Sigmoid colon (tissue), 7 donors: ENCODE data around the gene TRIM63. TPM values are rescaled to one million over a fixed set of nuclear protein-coding genes. Genes with fewer than 3 reads are reported as not detected.

Experiments used
- DNase-seq: peaks from one replicate; pipeline ENCODE4 v3.0.0-alpha.2; 2019
- H3K27ac ChIP-seq, 4 donors: fragments of 200-600 bp; sonication (generic); one replicate each; pipeline ENCODE4 v1.5.1; 2016 to 2019; ENCODE audit warnings: mild to moderate bottlenecking in 1 of 4
- H3K27me3 ChIP-seq, 3 donors: fragments of 200-600 bp; sonication (generic); one replicate each; pipeline ENCODE4 v1.5.1; 2019; ENCODE audit warnings: mild to moderate bottlenecking in 1 of 3
- H3K36me3 ChIP-seq, 4 donors: fragments of 200-600 bp; sonication (generic); one replicate each; pipeline ENCODE4 v1.5.1; 2016 to 2019
- H3K4me1 ChIP-seq, 4 donors: fragments of 200-600 bp; sonication (generic); one replicate each; pipeline ENCODE4 v1.5.1; 2017 to 2019
- H3K4me3 ChIP-seq, 4 donors: fragments of 200-600 bp; sonication (generic); one replicate each; pipeline ENCODE4 v1.5.1; 2017 to 2019; ENCODE audit warnings: mild to moderate bottlenecking in 2 of 4, moderate library complexity in 1 of 4
- H3K9me3 ChIP-seq, 4 donors: fragments of 200-600 bp in 3 of 4; sonication (generic) in 3 of 4; one replicate each; pipeline versions ENCODE4 v1.5.1 to v1.6.1; 2013 to 2019
- CTCF ChIP-seq, 4 experiments: fragments of 450-650 bp in 3 of 4; fragments of 200-600 bp in 1 of 4; IDR thresholded peaks; one replicate each; pipeline ENCODE4 v1.5.1; 2016 to 2019; ENCODE audit warnings: antibody characterized with exemption in 4 of 4, mild to moderate bottlenecking in 3 of 4, moderate library complexity in 2 of 4
- EP300 ChIP-seq, 4 donors: sonication (generic); formaldehyde crosslinking; IDR thresholded peaks; one replicate each; pipeline ENCODE4 v1.6.1; 2017; ENCODE audit warnings: antibody characterized with exemption in 4 of 4
- POLR2A ChIP-seq, 2 donors: fragments of 450-650 bp; IDR thresholded peaks; one replicate each; pipeline ENCODE4 v1.6.1; 2016; ENCODE audit warnings: antibody characterized with exemption in 2 of 2, mild to moderate bottlenecking in 2 of 2, moderate library complexity in 2 of 2
- POLR2AphosphoS5 ChIP-seq, 4 donors: sonication (generic); formaldehyde crosslinking; IDR thresholded peaks; one replicate each; pipeline ENCODE4 v1.6.1; 2017; ENCODE audit warnings: antibody characterized with exemption in 4 of 4
- WGBS, 2 donors: extraction: QIAGEN DNeasy Blood & Tissue Kit; methylation state at CpG; one replicate each; pipeline ENCODE4 v1.1.7; 2013; 5-methylcytosine and 5-hydroxymethylcytosine counted together
- intact Hi-C: fragments of 100-400 bp; cut with DNase I; formaldehyde crosslinking; loops from one replicate; pipeline ENCODE4 v1.15.1; 2023
- polyA plus RNA-seq, 3 donors: library from polyadenylated mRNA; stranded (reverse); fragments of 200-250 nt; gene quantifications; one replicate each; pipeline ENCODE4 v1.2.3, GENCODE V29; 2013
- total RNA-seq, 4 donors: library from RNA; depleted of rRNA; stranded (reverse); fragments of >200 nt; gene quantifications; one replicate each; pipeline ENCODE4 v1.1.0, GENCODE V29; 2016
- donor health status: healthy with polysubstance abuse.
- donor health status: Bipolar disorder and iron deficiency.
- donor health status: healthy.

Gene TRIM63
- total and polyA plus RNA-seq, 7 donors: 0.35 to 2.1 (median 0.81) TPM; not detected in 2

- no peak for DNase-seq
- H3K36me3 ChIP-seq: no peaks in the 10 kb centered on the region
- no peaks in the 10 kb centered on the region for H3K27me3 ChIP-seq
- H3K9me3 ChIP-seq: no peaks in the 10 kb centered on the region
- no peak overlapping the region for H3K4me3 ChIP-seq
- H3K27ac ChIP-seq: no peak overlapping the region
- intact Hi-C loops: no loop called here
- no peak for TF ChIP-seq POLR2A (IDR thresholded peaks at IDR 0.05)
- no peak for TF ChIP-seq POLR2AphosphoS5 (IDR thresholded peaks at IDR 0.05)
- TF ChIP-seq CTCF (IDR thresholded peaks at IDR 0.05): no peak
- no peak for TF ChIP-seq EP300 (IDR thresholded peaks at IDR 0.05)
- whole genome bisulfite sequencing, 2 donors: 72 to 75% methylated on average over 6 of the region's 6 CpGs
- peaks cover 0 to 27% (median 17%) of the 10 kb centered on the region in 4 donors for H3K4me1 ChIP-seq
Measured at GRCh38 chr1:26017606-26018005, 49.8 kb downstream of the TRIM63 start.

GRCh38 chr1:26016953-26017545, 50.4 kb downstream of the TRIM63 start:
- Histone ChIP-seq H3K4me1 (peaks cover 0 to 25% (median 15%) of the 10 kb centered on the region in 4 donors), H3K27ac (no peak overlapping the region), H3K36me3 (no peaks in the 10 kb centered on the region), H3K4me3 (no peak overlapping the region), H3K27me3 (no peaks in the 10 kb centered on the region), H3K9me3 (no peaks in the 10 kb centered on the region)
- WGBS, 2 donors: 69 to 83% methylated on average over 6 of the region's 6 CpGs
- intact Hi-C loops: no loop called here
- TF ChIP-seq EP300 (IDR thresholded peaks at IDR 0.05) (no peak), CTCF (IDR thresholded peaks at IDR 0.05) (no peak), POLR2AphosphoS5 (IDR thresholded peaks at IDR 0.05) (no peak), POLR2A (IDR thresholded peaks at IDR 0.05) (no peak)
- no peak for DNase-seq

- intact Hi-C loops: no loop called here
- no peak for TF ChIP-seq EP300 (IDR thresholded peaks at IDR 0.05)
- no peak for TF ChIP-seq POLR2A (IDR thresholded peaks at IDR 0.05)
- no peak for TF ChIP-seq POLR2AphosphoS5 (IDR thresholded peaks at IDR 0.05)
- TF ChIP-seq CTCF (IDR thresholded peaks at IDR 0.05): no peak
- WGBS, 2 donors: 78 to 85% methylated on average over 10 of the region's 10 CpGs
- H3K27me3 ChIP-seq: no peaks in the 10 kb centered on the region
- no peaks in the 10 kb centered on the region for H3K36me3 ChIP-seq
- no peaks in the 10 kb centered on the region for H3K9me3 ChIP-seq
- H3K4me1 ChIP-seq: peaks cover 0 to 18% (median 8%) of the 10 kb centered on the region in 4 donors
- H3K27ac ChIP-seq: no peak overlapping the region
- H3K4me3 ChIP-seq: no peak overlapping the region
- no peak for DNase-seq
Measured at GRCh38 chr1:26016258-26016952, 51.0 kb downstream of the TRIM63 start.

- Histone ChIP-seq H3K9me3 (no peaks in the 10 kb centered on the region), H3K36me3 (no peaks in the 10 kb centered on the region), H3K4me1 (peaks cover 0 to 8% (median 3%) of the 10 kb centered on the region in 4 donors), H3K27ac (no peak overlapping the region), H3K4me3 (no peak overlapping the region), H3K27me3 (no peaks in the 10 kb centered on the region)
- DNase-seq: no peak
- intact Hi-C loops: no loop called here
- TF ChIP-seq POLR2A (IDR thresholded peaks at IDR 0.05): no peak
- WGBS, 2 donors: 83 to 85% methylated on average over 2 of the region's 2 CpGs
Measured at GRCh38 chr1:26015358-26015757, 52.1 kb downstream of the TRIM63 start.

- no peak for DNase-seq
- Histone ChIP-seq H3K27ac (no peak overlapping the region), H3K27me3 (no peaks in the 10 kb centered on the region), H3K9me3 (no peaks in the 10 kb centered on the region), H3K4me3 (no peak overlapping the region), H3K36me3 (no peaks in the 10 kb centered on the region), H3K4me1 (no peaks in the 10 kb centered on the region)
- TF ChIP-seq POLR2AphosphoS5 (IDR thresholded peaks at IDR 0.05): no peak
- TF ChIP-seq CTCF (IDR thresholded peaks at IDR 0.05): no peak
- no peak for TF ChIP-seq EP300 (IDR thresholded peaks at IDR 0.05)
- TF ChIP-seq POLR2A (IDR thresholded peaks at IDR 0.05): no peak
- 89 to 97% methylated on average over 2 of the region's 2 CpGs for WGBS, 2 donors
- intact Hi-C loops: no loop called here
Measured at GRCh38 chr1:26014179-26014578, 53.3 kb downstream of the TRIM63 start.
